ENCODE data around the gene DUSP16.

Gene DUSP16

DNA sequence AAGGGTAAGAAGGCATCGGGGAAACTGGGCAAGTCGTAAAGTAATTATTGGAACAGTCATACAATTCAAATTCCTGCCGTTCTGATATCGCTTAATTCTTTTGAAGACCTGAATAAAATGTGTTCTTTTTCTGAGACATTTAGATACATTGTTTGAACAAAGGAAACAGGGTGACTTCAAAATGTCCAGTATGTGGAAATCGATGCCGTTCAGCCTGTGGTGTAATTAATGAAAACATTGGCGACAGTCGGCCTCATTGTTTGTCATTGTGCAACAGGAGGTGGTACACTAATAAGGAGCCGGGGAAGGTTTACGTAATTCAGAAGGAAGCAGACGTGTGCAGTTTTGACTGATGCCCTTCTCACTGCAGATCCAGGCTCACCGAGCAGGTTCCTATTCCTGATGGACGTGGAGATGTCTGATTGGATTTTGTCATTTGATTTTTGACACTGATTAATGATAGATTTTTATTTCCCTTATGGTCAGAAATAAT is 113.1 kb downstream of the DUSP16 start:
- no peak for ATAC-seq (ENCODE audit: insufficient read depth, low read depth)
- Histone ChIP-seq H3K4me3 (ENCODE audit: low read depth in 1 of 2, low read length in 2 of 2) (no peak overlapping the region), H3K4me1 (ENCODE audit: insufficient read depth, low read length) (no peaks in the 10 kb centered on the region), H3K9ac (ENCODE audit: low read depth, low read length) (no peak overlapping the region), H2AFZ (ENCODE audit: low read depth, low read length) (no peak overlapping the region), H3K27me3 (ENCODE audit: insufficient read depth, low read length, poor library complexity) (no peaks in the 10 kb centered on the region), H3K4me2 (ENCODE audit: insufficient read depth, low read length) (no peak overlapping the region), H4K20me1 (ENCODE audit: insufficient read depth, low read length) (peaks cover 5% of the 10 kb centered on the region; the same call in 1 of the 2 replicates), H3K36me3 (ENCODE audit: insufficient read depth, low read length) (no peaks in the 10 kb centered on the region), H3K79me2 (ENCODE audit: insufficient read depth, low read length) (no peaks in the 10 kb centered on the region), H3K27ac (ENCODE audit: low read length) (no peak overlapping the region), H3K9me3 (ENCODE audit: insufficient read depth, low read length, severe bottlenecking) (no peaks in the 10 kb centered on the region)
- TF ChIP-seq, protein P1, sequence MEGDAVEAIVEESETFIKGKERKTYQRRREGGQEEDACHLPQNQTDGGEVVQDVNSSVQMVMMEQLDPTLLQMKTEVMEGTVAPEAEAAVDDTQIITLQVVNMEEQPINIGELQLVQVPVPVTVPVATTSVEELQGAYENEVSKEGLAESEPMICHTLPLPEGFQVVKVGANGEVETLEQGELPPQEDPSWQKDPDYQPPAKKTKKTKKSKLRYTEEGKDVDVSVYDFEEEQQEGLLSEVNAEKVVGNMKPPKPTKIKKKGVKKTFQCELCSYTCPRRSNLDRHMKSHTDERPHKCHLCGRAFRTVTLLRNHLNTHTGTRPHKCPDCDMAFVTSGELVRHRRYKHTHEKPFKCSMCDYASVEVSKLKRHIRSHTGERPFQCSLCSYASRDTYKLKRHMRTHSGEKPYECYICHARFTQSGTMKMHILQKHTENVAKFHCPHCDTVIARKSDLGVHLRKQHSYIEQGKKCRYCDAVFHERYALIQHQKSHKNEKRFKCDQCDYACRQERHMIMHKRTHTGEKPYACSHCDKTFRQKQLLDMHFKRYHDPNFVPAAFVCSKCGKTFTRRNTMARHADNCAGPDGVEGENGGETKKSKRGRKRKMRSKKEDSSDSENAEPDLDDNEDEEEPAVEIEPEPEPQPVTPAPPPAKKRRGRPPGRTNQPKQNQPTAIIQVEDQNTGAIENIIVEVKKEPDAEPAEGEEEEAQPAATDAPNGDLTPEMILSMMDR (IDR thresholded peaks at IDR 0.05; ENCODE audit: borderline replicate concordance, extremely low read depth, low read length, poor library complexity, severe bottlenecking), result no peak
- TF ChIP-seq EZH2 (IDR thresholded peaks at IDR 0.05; ENCODE audit: borderline replicate concordance, low read depth, low read length, severe bottlenecking), result no peak
- DNase-seq, result no peak

DNA sequence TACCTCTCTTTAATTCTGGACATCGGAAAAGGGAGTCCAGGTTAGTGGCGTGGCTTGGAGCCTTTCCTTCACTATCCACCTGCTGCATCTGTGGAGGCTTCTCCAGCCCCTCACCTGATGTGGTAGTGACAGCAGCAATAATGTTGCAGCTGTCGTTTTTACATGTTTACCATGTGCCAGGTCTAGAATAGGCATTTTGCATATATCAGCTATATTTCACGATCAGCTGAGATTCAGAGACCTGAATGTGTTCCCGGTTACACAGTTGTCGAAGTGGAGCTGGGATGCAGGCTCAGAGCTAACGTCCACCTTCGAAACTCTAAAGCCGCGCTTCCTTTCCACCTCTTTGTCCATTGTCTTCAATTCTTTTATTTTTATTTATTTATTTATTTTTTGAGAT is 114.8 kb downstream of the DUSP16 start:
- Histone ChIP-seq H3K27me3 (ENCODE audit: insufficient read depth, low read length, poor library complexity) (no peaks in the 10 kb centered on the region), H4K20me1 (ENCODE audit: insufficient read depth, low read length) (peaks cover 2% of the 10 kb centered on the region; the same call in 1 of the 2 replicates), H3K9me3 (ENCODE audit: insufficient read depth, low read length, severe bottlenecking) (no peaks in the 10 kb centered on the region), H3K36me3 (ENCODE audit: insufficient read depth, low read length) (no peaks in the 10 kb centered on the region), H2AFZ (ENCODE audit: low read depth, low read length) (no peak overlapping the region), H3K27ac (ENCODE audit: low read length) (no peak overlapping the region), H3K79me2 (ENCODE audit: insufficient read depth, low read length) (no peaks in the 10 kb centered on the region), H3K4me3 (ENCODE audit: low read depth in 1 of 2, low read length in 2 of 2) (no peak overlapping the region), H3K4me2 (ENCODE audit: insufficient read depth, low read length) (no peak overlapping the region), H3K4me1 (ENCODE audit: insufficient read depth, low read length) (no peaks in the 10 kb centered on the region), H3K9ac (ENCODE audit: low read depth, low read length) (no peak overlapping the region)
- TF ChIP-seq EZH2 (IDR thresholded peaks at IDR 0.05; ENCODE audit: borderline replicate concordance, low read depth, low read length, severe bottlenecking), result no peak
- TF ChIP-seq, protein P1 (IDR thresholded peaks at IDR 0.05; ENCODE audit: borderline replicate concordance, extremely low read depth, low read length, poor library complexity, severe bottlenecking), result no peak
- DNase-seq, result no peak
- ATAC-seq (ENCODE audit: insufficient read depth, low read depth), result no peak

DNA sequence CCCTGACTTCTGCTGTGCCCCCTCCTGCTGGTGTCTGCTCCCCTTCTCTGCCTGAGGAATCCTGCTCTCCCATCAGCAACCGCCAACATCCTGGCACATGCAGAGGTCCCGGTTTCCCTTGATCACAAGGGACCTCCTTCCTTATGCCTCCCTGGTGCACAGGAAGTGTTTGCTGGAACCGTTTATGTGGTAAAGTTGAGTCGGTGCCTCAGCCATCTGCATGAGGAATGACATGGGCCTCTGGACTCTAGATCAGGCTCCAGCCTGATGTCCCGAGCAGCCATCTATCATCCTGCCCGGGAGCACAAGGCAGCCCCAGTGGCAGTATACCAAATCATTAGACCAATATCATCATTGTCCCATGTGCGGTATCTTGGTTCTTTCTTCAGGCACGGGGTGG is 115.4 kb downstream of the DUSP16 start:
- H3K9ac ChIP-seq (ENCODE audit: low read depth, low read length), result no peak overlapping the region
- no peak overlapping the region for H3K4me3 ChIP-seq (ENCODE audit: low read depth in 1 of 2, low read length in 2 of 2)
- H3K4me2 ChIP-seq (ENCODE audit: insufficient read depth, low read length), result no peak overlapping the region
- no peaks in the 10 kb centered on the region for H3K4me1 ChIP-seq (ENCODE audit: insufficient read depth, low read length)
- no peak for ATAC-seq (ENCODE audit: insufficient read depth, low read depth)
- H3K27ac ChIP-seq (ENCODE audit: low read length), result no peak overlapping the region
- H3K79me2 ChIP-seq (ENCODE audit: insufficient read depth, low read length), result no peaks in the 10 kb centered on the region
- DNase-seq, result no peak
- no peak overlapping the region for H2AFZ ChIP-seq (ENCODE audit: low read depth, low read length)
- peaks cover 2% of the 10 kb centered on the region; the same call in 1 of the 2 replicates for H4K20me1 ChIP-seq (ENCODE audit: insufficient read depth, low read length)
- no peaks in the 10 kb centered on the region for H3K27me3 ChIP-seq (ENCODE audit: insufficient read depth, low read length, poor library complexity)
- no peaks in the 10 kb centered on the region for H3K36me3 ChIP-seq (ENCODE audit: insufficient read depth, low read length)
- H3K9me3 ChIP-seq (ENCODE audit: insufficient read depth, low read length, severe bottlenecking), result no peaks in the 10 kb centered on the region
- TF ChIP-seq EZH2 (IDR thresholded peaks at IDR 0.05; ENCODE audit: borderline replicate concordance, low read depth, low read length, severe bottlenecking), result no peak
- TF ChIP-seq, protein P1 (IDR thresholded peaks at IDR 0.05; ENCODE audit: borderline replicate concordance, extremely low read depth, low read length, poor library complexity, severe bottlenecking), result no peak
